ENCODE measurements around the gene S100A8.
A peak's percentile ranks its signal among the peaks of the same experiment; 100 is the strongest.
"Not testable (repeated sequence)": the region's sequence is repeated elsewhere in the genome, so short reads cannot be mapped to it uniquely, and the experiment has no call there.

The S100A8 gene

DNA sequence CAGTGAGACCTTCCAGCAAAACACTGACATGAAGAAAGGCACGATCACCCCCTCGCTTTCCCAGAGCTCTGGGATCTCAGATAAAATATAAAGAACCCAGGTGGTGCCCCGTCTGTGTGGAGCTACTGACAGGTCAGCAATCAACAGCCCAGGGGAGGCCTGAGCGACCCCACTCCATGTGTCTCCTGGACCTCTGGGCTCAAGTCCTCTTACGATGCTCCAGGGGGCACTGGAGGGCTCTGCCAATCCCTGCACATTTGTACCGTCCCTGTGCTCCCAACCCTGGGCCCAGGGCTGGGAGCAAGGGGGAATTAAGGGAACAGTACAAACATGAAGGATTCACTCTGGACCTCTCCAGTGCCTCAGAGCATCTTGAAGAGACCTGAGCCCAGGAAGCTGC is 37.9 kb upstream of the S100A8 start:
- H3K4me3 ChIP-seq (replicated peaks in 1 of 2; ENCODE audit: low read depth in 2 of 2, low read length in 2 of 2): no peak overlapping the region
- no peak for TF ChIP-seq CTCF (IDR thresholded peaks at IDR 0.05; ENCODE audit: low read depth, low read length)
- DNase-seq (ENCODE audit: low read depth in 2 of 2): no peak

- H3K4me3 ChIP-seq (replicated peaks in 1 of 2; ENCODE audit: low read depth in 2 of 2, low read length in 2 of 2): no peak overlapping the region
- no peak for DNase-seq (ENCODE audit: low read depth in 2 of 2)
- TF ChIP-seq CTCF (IDR thresholded peaks at IDR 0.05; ENCODE audit: low read depth, low read length): no peak
Measured at GRCh38 chr1:153428073-153428638, 37.3 kb upstream of the S100A8 start.

- no peak overlapping the region for H3K4me3 ChIP-seq (replicated peaks in 1 of 2; ENCODE audit: low read depth in 2 of 2, low read length in 2 of 2)
- no peak for DNase-seq (ENCODE audit: low read depth in 2 of 2)
- TF ChIP-seq CTCF (IDR thresholded peaks at IDR 0.05; ENCODE audit: low read depth, low read length): no peak
Measured at GRCh38 chr1:153426809-153427208, 35.9 kb upstream of the S100A8 start.

GRCh38 chr1:153422450-153423068 is 31.7 kb upstream of the S100A8 start:
- TF ChIP-seq CTCF (IDR thresholded peaks at IDR 0.05; ENCODE audit: low read depth, low read length): no peak
- peak; percentile 65 for DNase-seq (ENCODE audit: low read depth in 2 of 2)
- no peak overlapping the region for H3K4me3 ChIP-seq (replicated peaks in 1 of 2; ENCODE audit: low read depth in 2 of 2, low read length in 2 of 2)

- no peak for DNase-seq (ENCODE audit: low read depth in 2 of 2)
- no peak for TF ChIP-seq CTCF (IDR thresholded peaks at IDR 0.05; ENCODE audit: low read depth, low read length)
- H3K4me3 ChIP-seq (replicated peaks in 1 of 2; ENCODE audit: low read depth in 2 of 2, low read length in 2 of 2): no peak overlapping the region
Measured at GRCh38 chr1:153420306-153420705, 29.4 kb upstream of the S100A8 start.

- DNase-seq (ENCODE audit: low read depth in 2 of 2); H3K4me3 ChIP-seq (replicated peaks in 1 of 2; ENCODE audit: low read depth in 2 of 2, low read length in 2 of 2): not testable (repeated sequence)
Measured at GRCh38 chr1:153419436-153419793, 28.5 kb upstream of the S100A8 start.

- H3K4me3 ChIP-seq (replicated peaks in 1 of 2; ENCODE audit: low read depth in 2 of 2, low read length in 2 of 2); DNase-seq (ENCODE audit: low read depth in 2 of 2): not testable (repeated sequence)
Measured at GRCh38 chr1:153418758-153419435, 28.0 kb upstream of the S100A8 start.
